Mononuclear cell (primary cell): Measurements from ENCODE around the gene NRG2. TPM values are rescaled to one million over a fixed set of nuclear protein-coding genes. Genes with fewer than 3 reads are reported as not detected.

ENCODE experiments used
- H3K27me3 ChIP-seq: 2 replicates; pipeline ENCODE4 v1.6.0; 2011; ENCODE audit warnings: low read length, control low read depth; ENCODE audit not compliant: insufficient read depth
- H3K4me1 ChIP-seq: 2 replicates; pipeline ENCODE4 v1.5.1; 2011; ENCODE audit warnings: mild to moderate bottlenecking, low read length, control low read depth; ENCODE audit not compliant: insufficient read depth
- H3K4me3 ChIP-seq: 2 replicates; pipeline ENCODE4 v1.5.1; 2011; ENCODE audit warnings: mild to moderate bottlenecking, low read length, moderate library complexity
- H3K9me3 ChIP-seq: 2 replicates; pipeline ENCODE4 v1.5.1; 2011; ENCODE audit warnings: low read depth, mild to moderate bottlenecking, control low read depth, low read length
- total RNA-seq: library from RNA; depleted of rRNA; stranded (reverse); fragments of >200 nt; gene quantifications from one replicate; pipeline ENCODE4 v1.2.3, GENCODE V29; 2012

Gene NRG2
- total RNA-seq, 1 donor = 0.10 TPM

DNA sequence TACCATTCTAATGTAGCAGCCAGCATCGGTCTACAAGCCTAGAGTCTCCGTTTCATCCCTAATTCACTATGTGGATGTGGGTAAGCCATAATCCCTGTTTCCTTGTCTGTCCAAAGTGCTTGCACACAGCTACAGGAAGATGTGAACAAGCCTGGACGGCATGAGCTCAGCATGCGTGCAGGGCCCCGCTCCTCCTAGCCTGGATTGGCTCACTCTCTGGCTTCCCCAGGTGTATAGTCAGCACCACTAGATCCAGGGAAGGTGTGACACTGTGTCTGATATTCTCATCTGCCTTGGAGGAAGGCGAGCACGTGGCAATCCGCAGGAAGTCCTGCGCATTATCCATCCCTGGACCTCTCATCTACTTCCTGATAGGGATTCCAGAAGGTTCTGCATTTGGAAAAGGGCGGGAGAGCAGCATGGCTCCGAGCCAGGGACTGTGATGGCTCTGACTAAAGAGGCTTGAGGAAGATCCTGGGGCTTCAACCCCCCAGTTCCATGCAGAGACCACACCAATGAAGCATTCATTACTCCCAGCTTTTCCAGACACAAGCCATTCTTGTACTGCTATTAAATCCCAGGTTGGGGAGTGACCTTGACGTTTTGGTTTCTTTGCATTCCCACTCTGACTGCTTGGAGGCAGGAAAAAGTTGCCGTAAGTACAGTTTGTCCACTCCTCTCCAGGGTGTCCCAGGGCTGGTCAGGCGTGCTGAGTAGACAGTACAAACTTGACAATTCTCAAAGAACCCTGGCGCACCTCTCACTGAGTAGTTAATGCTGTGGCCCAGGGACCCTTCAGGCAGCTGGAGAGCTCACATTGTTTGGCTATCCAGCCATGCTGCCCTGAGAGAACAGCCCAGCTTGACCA lies 181.8 kb downstream of the NRG2 start:
- no peak overlapping the region for H3K4me3 ChIP-seq
- no peaks in the 10 kb centered on the region for H3K27me3 ChIP-seq
- H3K4me1 ChIP-seq = no peaks in the 10 kb centered on the region
- H3K9me3 ChIP-seq = no peaks in the 10 kb centered on the region

DNA sequence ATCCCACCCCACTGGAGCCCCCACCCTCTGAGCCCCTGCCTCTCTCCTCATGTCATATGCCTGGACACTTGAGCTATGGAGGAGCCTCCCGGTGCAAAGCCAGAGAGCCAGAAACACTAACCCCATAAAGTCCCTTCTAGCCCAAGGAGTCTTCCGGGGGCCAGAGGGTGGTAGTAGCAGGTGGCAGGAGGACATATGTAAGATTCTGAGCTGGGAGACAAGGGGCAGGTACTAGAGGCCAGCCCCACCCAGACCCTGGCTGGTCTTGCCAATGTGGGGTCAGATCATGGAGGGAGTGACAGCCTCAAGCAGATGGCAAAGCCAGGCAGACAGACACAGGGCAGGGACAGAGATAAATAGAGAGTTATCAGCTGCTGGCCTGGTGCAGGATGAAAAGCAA lies 184.1 kb downstream of the NRG2 start:
- no peak overlapping the region for H3K4me3 ChIP-seq
- no peaks in the 10 kb centered on the region for H3K27me3 ChIP-seq
- H3K9me3 ChIP-seq = no peaks in the 10 kb centered on the region
- H3K4me1 ChIP-seq = no peaks in the 10 kb centered on the region

DNA sequence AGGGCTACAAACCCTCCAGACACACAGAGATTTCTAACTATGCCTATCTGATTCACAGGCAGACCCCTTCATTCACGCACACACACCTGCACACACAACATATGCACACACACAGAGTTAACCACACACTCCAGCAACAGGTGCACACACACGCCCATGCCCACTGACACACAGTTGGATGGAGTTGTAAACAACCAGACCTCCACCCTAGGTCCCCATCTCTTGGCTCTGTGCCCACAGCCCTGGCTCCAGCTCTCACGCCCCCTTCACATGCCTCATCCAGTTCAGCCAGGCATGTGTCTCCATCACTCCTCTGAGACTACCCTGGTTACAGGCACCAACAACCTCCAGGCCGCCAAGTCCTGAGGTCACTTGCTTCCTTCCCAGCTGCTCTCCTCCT lies 186.4 kb downstream of the NRG2 start:
- H3K9me3 ChIP-seq = no peaks in the 10 kb centered on the region
- H3K27me3 ChIP-seq = no peaks in the 10 kb centered on the region
- H3K4me3 ChIP-seq = no peak overlapping the region
- no peaks in the 10 kb centered on the region for H3K4me1 ChIP-seq

DNA sequence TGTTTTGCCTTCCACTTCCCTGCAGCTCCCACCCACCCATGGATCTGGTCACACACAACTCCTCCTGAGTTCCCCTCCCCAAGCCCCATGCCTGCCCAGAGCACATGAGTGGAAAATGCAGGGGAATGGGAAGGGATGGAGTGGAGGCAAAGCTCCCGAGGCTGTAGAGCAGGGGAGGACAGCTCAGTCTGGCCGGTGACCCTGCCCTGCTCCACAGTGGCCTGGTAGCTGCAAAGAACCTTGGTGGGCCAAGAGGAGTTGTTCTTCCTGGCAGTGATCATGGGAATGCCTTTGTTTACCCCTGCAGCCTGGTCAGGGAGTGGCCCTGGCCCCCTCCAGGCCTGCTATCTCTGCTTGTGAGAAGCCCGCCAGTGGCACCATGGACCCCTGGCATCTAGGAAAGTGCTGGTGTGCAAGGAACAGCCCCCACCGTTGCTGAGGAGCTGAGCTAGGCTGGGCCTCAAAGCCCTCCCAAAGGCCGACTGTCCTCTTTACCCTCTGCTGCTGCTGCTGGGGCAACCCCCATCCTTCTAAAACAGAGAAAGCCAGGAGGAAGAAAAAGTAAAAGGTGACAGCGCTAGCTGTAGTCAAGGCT lies 187.1 kb downstream of the NRG2 start:
- no peak overlapping the region for H3K4me3 ChIP-seq
- H3K4me1 ChIP-seq = no peaks in the 10 kb centered on the region
- no peaks in the 10 kb centered on the region for H3K9me3 ChIP-seq
- no peaks in the 10 kb centered on the region for H3K27me3 ChIP-seq

DNA sequence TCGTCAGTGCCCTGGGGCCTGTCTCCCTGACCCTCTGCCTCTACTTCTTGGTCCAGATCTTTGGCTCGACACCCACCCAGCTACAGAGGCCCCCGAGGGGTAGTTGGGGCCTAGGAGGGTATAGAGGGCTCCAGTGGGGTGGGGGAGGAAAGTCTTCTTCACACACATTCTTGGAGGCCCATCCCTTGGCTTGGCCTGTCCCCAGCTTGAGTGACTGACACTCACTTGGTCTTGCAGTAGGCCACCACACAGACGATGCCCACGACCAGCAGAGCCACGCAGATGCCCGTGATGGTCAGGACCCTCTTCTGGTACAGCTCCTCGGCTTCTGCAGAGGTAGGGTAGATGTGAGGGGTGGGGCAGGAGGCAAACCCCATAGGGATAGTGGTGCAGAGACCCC lies 187.6 kb downstream of the NRG2 start:
- H3K27me3 ChIP-seq = no peaks in the 10 kb centered on the region
- H3K9me3 ChIP-seq = no peaks in the 10 kb centered on the region
- H3K4me1 ChIP-seq = no peaks in the 10 kb centered on the region
- H3K4me3 ChIP-seq = no peak overlapping the region

DNA sequence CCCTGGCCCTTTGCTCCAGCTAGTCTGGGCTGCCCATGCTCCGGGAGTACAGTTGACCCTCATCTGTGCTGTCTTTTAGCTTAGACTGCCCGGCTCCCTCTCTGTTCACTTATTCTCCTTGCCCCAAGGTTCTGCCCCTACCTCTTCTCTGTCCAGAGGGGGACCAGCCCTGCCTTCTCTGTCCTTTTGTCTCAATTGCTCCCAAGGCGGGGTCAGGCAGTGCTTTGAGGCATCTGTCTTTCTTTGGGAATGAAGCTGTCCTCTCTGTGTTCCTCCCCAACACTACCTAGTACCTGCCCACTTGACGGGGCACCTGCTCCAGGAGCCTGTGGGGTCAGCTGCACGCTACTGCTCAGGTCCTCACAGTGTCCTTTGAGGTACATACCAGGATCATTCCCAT lies 188.1 kb downstream of the NRG2 start:
- H3K4me1 ChIP-seq = no peaks in the 10 kb centered on the region
- no peaks in the 10 kb centered on the region for H3K27me3 ChIP-seq
- H3K4me3 ChIP-seq = no peak overlapping the region
- no peaks in the 10 kb centered on the region for H3K9me3 ChIP-seq

DNA sequence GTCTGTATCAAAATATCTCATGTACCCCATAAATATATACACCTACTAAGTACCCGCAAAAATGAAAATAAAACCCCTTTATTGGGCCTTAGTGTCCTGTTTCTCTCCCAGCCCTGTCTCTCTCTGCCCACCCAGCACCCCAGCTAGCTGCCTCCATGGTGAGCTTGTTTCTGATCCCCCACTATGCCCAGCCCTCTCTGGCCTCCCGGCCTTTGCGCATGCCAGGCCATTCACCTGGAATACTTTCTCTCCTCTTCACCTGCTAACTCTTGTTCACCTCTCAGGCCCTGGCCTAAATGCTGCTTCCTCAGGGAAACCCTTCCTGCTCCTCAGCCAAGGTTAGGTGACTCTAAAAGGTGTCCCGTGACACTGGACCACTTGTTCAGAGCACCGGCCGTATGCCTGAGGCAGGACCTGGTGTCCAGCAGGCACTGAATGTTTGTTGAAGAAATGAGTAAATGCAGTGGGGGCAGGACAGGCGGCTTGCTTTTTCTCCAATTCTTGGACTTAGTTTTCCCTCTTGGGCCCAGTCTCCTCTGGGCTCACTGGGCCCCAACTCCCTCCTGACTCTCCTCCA lies 189.0 kb downstream of the NRG2 start:
- Histone ChIP-seq H3K4me3 (no peak overlapping the region), H3K4me1 (no peaks in the 10 kb centered on the region), H3K27me3 (no peaks in the 10 kb centered on the region), H3K9me3 (no peaks in the 10 kb centered on the region)

DNA sequence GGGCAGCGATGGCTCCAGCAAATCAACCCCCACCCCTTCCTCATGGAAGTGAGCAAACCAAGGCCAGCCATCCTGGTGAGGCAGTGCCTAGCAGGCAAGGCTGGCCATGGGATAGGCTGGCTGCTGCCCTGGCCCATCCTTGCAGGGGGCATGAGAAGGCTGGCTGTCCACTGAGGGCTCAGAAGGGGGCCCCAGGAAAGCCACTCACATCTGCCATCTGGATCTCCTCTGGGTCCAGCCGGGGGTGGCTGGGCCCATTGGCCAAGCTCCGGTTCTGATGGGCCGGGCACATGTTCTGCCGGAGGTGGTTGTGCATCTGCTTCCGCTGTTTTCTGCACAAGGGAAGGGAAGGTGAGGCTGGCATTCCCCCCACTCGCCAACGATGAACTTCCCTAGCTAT lies 190.4 kb downstream of the NRG2 start:
- no peaks in the 10 kb centered on the region for H3K27me3 ChIP-seq
- no peaks in the 10 kb centered on the region for H3K9me3 ChIP-seq
- H3K4me1 ChIP-seq = no peaks in the 10 kb centered on the region
- no peak overlapping the region for H3K4me3 ChIP-seq

DNA sequence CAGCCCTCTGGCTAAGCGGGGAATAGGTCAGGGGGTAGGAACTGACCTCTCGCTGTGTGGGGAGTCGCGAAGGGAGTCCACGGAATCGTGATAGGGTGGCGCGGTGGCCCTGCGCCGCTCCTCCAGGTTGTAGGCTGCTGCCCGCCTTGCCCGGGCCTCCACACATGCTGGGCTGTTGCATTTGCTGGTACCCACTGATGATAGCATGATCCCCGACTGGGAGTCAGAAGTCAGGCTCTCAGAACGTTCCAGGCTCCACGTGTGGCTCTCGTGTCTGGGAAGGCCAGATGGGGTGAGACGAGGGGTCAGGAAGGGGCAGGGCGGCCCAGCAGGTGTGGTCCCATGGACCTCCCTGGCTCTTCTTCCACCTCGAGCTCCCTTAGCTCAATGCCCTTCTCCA lies 191.5 kb downstream of the NRG2 start:
- Histone ChIP-seq H3K4me1 (peaks cover 4% of the 10 kb centered on the region), H3K9me3 (no peaks in the 10 kb centered on the region), H3K27me3 (peaks cover 6% of the 10 kb centered on the region), H3K4me3 (no peak overlapping the region)

DNA sequence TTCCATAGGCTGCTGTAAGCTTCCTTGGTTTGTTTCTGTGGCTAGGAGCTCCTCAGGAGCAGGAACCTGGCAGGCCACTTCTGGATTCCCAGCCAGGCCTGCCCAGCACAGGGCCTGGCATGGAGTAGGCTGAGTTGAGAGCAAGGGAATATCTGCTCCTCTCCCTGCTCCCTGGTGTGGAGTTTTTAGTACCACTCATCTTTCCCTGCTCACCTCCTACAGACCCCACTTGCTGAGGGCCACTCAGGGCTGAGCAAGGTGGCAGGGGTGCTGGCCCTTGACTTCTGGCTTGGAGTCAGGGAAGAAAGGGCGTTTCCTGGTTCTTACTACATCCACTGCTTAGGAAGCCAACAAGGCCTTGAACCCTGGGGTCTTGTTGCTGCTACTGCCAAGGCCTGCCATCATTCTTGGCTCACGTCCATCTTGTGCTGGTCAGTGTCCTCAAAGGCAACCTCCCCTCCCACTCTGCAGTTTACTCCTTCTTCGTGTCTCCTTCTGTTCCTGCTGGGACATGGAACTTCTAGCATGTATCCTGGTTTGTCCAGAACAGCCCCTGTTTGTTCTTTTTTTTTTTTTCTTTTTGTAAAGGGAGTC lies 192.6 kb downstream of the NRG2 start:
- peaks cover 16% of the 10 kb centered on the region for H3K27me3 ChIP-seq
- no peaks in the 10 kb centered on the region for H3K9me3 ChIP-seq
- no peak overlapping the region for H3K4me3 ChIP-seq
- peaks cover 4% of the 10 kb centered on the region for H3K4me1 ChIP-seq

DNA sequence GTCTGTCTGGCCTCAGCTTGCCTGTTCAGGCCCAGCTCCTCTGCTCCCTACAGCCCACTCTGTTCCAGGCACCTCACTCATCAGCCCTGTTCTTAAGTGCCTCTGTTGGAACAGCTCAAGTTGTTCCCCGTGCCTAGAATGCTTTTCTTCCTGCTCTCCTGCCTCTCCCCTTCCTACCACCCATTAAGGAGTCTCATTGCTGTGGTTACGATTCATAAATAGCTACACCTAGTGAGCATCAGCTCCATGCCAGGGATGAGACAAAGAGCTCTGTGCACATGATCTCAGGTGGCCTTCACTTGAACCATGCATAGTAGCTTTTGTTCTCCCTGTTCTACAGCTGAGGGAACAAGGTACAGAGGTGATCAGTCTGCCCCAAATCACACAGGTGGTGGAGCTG lies 193.2 kb downstream of the NRG2 start:
- peaks cover 4% of the 10 kb centered on the region for H3K4me1 ChIP-seq
- H3K4me3 ChIP-seq = no peak overlapping the region
- peaks cover 20% of the 10 kb centered on the region for H3K27me3 ChIP-seq
- no peaks in the 10 kb centered on the region for H3K9me3 ChIP-seq

DNA sequence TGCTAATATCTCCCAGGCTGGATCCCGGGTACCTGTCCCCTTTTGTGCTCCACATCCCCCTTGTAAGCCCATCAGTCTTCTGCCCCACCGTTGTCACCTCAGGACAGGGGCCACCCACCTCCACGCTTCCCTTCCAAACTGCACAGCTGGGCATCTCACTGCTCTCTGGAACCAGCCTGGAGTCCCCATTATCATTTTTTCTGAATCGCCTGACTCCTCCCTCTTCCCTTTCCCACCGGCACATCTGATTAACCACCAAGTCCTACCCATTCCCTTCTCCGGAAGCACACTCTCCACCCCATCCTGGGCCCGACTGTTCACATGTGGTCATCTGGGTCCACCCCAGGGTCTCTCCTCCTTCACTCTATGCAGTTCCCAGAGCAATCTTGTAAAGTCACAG lies 193.6 kb downstream of the NRG2 start:
- Histone ChIP-seq H3K9me3 (no peaks in the 10 kb centered on the region), H3K27me3 (peaks cover 20% of the 10 kb centered on the region)

DNA sequence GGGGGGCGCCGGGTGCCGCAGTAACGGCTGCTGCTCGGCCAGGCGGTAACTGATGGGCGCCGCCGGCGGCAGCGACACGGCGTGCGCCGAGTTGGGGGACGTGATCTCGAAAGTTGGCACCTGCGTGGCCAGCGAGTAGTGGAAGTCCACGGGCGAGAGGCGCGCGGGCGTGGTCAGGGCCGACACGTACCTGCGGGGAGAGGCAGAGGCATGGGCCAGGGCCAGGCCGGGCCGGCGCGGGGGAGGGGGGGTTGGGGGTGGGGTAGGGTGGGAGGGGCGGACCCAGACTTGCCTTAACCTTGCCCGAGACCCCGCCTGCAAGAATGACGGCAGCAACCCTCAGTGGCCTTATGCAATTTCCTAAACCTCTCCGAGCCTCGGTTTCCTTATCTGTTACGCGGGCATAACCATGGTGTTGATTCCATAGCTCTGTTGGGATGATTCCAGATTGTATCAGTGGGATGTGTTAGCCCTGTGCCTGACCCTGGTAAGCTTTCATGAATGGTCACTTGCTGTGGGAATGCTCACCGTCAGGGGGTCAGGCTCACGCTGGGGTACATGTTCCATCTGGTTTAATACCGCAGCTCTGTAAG lies 194.5 kb downstream of the NRG2 start:
- Histone ChIP-seq H3K9me3 (no peaks in the 10 kb centered on the region), H3K4me3 (peak overlapping the region; percentile 59), H3K4me1 (peaks cover 4% of the 10 kb centered on the region), H3K27me3 (peaks cover 20% of the 10 kb centered on the region)

More for the DNA sequence above, 193.6 kb downstream of the NRG2 start:
- H3K4me1 ChIP-seq = peaks cover 4% of the 10 kb centered on the region
- no peak overlapping the region for H3K4me3 ChIP-seq

DNA sequence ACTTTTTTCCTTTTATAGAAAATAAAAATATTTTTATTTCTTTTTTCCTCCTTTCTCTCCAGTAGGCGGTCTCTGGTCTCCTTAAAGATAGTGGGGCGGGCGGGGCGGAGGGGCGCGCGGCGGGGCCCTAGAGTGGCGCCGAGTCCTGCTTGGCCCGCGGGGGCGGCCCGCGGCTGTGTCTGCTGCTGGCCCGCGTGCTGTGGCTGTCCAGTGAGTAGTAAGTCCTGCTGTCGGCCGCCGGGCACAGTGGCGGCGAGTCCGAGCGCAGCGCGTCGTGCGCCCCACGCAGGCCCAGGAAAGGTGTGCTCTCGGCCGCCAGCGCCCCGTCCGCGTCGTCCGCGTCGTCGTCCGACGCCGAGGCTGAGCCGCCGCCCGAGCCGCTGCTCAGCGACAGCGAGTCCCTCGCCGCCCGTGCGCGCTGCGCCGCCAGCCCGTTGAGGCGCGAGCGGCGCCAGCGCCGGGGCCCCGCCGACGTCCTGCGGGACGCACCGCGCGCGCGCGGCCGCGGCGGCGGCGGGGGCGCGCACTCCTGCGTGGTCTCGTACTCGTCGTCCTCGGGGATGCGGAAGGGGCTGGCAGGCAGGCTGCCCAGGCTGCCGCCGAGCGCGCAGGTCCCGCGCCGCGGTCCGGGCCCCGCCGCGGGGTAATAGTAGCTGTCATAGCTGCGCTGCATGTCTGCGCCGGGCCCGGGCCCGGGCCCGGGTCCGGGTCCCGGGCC lies 195.2 kb downstream of the NRG2 start:
- no peaks in the 10 kb centered on the region for H3K9me3 ChIP-seq
- H3K4me1 ChIP-seq = peaks cover 4% of the 10 kb centered on the region
- H3K4me3 ChIP-seq = peak overlapping the region; percentile 59
- peaks cover 20% of the 10 kb centered on the region for H3K27me3 ChIP-seq
